Cortex of kidney (tissue), 1 donor: ENCODE results near the gene CBR3.

Experiments
- DNase-seq: peaks from one replicate; lab custom pipeline; 2025; lab: John Stamatoyannopoulos, UW

CBR3 gene

GRCh38 chr21:36185523-36185922 is 50.6 kb downstream of the CBR3 start:
- DNase-seq = no peak

GRCh38 chr21:36186081-36186480 is 51.2 kb downstream of the CBR3 start:
- DNase-seq = no peak

- DNase-seq = no peak
Measured at GRCh38 chr21:36186506-36187399, 51.9 kb downstream of the CBR3 start.

- DNase-seq = no peak
Measured at GRCh38 chr21:36188081-36188681, 53.3 kb downstream of the CBR3 start.

GRCh38 chr21:36188937-36189336 is 54.1 kb downstream of the CBR3 start:
- no peak for DNase-seq

- DNase-seq = no peak
Measured at GRCh38 chr21:36190736-36191135, 55.9 kb downstream of the CBR3 start.

- DNase-seq = no peak
Measured at GRCh38 chr21:36193200-36193599, 58.3 kb downstream of the CBR3 start.

GRCh38 chr21:36194024-36194423 is 59.1 kb downstream of the CBR3 start:
- DNase-seq = no peak

- no peak for DNase-seq
Measured at GRCh38 chr21:36195613-36196012, 60.7 kb downstream of the CBR3 start.
